ENCODE measurements around the gene NT5DC2.

The NT5DC2 gene

DNA sequence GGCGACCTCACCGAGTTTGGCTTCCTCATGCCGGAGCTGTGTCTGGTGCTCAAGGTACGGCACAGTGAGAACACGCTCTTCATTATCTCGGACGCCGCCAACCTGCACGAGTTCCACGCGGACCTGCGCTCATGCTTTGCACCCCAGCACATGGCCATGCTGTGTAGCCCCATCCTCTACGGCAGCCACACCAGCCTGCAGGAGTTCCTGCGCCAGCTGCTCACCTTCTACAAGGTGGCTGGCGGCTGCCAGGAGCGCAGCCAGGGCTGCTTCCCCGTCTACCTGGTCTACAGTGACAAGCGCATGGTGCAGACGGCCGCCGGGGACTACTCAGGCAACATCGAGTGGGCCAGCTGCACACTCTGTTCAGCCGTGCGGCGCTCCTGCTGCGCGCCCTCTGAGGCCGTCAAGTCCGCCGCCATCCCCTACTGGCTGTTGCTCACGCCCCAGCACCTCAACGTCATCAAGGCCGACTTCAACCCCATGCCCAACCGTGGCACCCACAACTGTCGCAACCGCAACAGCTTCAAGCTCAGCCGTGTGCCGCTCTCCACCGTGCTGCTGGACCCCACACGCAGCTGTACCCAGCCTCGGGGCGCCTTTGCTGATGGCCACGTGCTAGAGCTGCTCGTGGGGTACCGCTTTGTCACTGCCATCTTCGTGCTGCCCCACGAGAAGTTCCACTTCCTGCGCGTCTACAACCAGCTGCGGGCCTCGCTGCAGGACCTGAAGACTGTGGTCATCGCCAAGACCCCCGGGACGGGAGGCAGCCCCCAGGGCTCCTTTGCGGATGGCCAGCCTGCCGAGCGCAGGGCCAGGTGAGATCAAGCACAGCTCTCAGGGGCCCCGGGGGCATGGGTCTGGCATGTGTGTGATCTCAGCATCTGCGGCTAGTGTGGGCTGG is 45.6 kb downstream of the NT5DC2 start:
- no peak for DNase-seq (ENCODE audit: low read depth)

- no peak for DNase-seq (ENCODE audit: low read depth)
Observed at GRCh38 chr3:52487050-52487787, 46.4 kb downstream of the NT5DC2 start.

DNA sequence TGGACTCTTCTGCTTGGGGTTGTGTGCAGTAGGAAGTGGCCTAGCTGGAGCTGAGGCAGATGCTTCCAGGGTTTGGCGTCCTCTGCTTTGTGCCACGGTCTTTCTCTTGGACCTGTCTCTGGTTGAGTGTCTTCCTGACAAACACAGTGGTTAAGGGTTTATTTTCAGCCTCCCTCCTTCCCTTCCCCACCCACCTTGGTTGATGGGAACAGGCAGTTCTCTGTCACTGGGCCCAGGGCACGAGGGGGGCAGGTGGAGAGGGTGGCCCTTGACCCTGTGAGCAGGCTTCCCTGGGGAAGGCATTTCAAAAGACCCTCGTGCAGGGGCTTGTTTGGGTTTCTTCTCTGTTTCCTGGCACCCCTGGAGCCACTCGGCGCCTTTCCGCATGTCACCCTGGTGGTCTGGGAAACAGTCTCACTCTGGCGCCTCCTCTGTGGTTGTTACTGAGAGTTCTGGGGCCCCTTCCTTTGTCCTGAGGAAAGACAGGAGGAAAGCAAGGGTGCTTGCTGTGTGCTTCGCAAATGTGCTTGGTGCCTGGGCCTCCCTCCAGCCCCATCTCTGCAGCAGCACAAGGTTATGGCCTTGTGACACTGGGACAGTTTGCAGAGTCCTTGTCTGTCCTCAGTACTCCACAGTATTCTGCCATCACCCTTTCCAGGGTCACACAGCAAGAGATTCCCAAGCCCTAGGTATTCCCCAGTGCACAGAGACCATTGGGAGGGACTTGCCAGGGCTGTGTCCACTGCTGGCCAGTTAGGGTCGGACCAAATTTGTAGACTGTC is 48.8 kb downstream of the NT5DC2 start:
- no peak for DNase-seq (ENCODE audit: low read depth)

GRCh38 chr3:52483577-52484381 is 49.9 kb downstream of the NT5DC2 start:
- DNase-seq (ENCODE audit: low read depth): no peak

- DNase-seq (ENCODE audit: low read depth): no peak
Observed at GRCh38 chr3:52483081-52483480, 50.6 kb downstream of the NT5DC2 start.

DNA sequence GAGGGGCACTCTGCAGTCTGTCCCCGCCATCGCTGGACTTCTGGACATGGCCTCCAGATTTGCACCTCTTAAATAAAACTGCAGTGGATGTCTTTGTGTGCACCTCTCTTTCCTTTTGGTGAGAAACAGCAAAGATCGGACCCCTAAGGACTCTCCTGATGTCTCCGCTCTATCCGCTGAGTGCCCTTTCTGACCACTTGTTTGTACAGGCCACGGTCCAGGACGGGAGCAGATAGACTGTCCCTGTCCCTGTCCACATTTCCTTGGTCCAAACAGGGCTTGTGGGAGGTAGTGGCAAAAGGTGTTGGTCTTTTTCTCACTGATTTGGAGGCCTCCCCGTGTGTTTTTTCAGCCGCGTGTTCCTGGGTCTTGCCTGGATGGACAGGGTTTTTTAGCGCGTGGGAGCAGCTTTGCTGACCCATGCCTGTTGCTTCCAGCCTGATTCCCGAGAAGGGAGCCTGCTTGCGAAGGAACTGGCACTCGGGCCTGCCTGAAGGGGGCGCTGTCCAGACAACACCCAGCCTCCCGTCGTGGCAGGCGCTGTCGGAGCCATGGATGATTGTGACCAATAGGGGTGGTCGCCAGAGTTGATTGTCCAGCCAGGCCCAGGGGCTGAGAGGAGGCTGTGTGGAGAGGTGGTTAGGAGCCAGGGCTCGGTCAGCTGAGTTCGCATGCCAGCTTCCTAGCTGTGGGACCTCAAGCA is 51.7 kb downstream of the NT5DC2 start:
- DNase-seq (ENCODE audit: low read depth): no peak

DNA sequence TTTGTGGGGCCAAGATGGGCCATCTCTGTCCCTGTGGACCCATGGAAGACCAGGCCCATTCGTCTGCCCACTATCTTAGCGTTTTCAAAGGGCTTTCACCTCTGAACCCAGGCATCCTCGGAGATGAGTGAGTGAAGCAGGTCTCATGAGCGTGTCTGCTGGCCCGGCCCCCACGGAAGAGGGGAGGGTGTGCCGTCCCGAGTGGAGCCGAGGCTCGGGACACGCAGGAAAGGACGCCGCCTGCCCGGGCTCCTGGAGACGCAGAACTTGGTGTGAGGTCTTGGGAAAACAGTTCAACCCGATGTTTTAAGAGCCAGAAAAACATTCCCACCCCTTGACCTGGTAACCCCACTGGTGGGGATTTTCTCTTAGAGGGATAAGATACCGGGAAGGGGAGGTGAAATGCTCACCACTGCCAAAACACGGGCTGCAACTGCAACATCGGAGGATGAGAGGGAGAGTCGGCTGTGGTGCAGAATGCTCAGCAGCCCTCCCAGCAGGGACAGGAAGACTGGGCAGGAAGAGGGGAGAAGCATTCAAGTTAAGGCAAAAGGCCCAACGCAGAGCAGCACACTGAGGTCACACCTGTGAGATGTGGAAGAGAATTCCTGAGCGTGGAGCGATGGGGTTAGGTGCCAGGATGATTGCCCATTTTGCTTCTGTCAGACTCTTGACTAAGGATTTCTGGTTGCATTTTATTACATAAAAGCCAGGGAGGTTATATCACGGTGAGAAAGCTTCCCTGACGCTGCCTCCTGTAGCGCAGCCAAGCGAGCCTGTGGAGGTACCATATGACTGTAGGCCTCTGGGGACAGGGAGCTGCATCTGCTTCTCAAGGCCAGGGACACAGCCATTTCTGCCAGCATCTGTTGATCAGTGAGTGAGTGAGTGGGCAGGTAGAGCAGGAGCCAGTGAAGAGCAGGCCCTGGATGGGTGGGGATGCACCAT is 52.6 kb downstream of the NT5DC2 start:
- no peak for DNase-seq (ENCODE audit: low read depth)

GRCh38 chr3:52479877-52480575 is 53.6 kb downstream of the NT5DC2 start:
- DNase-seq (ENCODE audit: low read depth): no peak

DNA sequence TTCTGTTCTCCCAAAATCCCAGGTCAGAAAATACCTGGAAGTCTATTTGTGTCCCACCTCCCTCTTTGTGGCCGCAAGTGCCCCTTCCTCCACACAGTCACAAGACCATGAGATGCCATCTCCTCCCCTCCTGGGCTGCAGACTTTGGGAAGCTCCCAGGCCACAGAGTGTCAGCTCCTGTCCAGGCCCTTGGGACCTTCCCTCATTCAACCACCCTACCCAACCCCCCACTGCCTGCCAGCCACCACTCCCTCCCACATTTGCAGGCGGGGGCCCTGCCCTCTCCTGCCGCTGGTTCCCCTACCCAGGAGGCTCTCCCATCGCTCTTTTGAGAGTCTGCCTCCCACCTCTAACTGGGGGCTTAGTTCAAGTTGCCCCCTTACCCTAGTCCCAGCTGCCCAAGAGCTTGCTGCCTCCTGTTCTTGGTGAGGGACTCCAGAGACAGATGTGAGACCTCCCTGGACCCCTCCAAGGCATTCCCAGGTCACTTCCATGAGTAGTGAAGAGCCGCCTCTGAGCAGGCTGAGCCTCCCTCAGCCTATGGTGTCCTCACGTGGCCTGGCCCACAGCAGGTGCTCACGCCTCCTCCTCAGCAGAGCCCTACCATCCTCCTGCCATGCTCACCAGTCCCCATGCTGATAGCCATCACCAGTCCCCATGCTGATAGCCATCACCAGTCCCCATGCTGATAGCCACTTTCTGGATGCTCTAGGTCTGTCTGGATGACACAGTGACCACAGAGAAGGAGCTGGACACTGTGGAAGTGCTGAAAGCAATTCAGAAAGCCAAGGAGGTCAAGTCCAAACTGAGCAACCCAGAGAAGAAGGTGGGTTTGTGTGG is 54.4 kb downstream of the NT5DC2 start:
- no peak for DNase-seq (ENCODE audit: low read depth)

GRCh38 chr3:52477796-52478095 is 55.9 kb downstream of the NT5DC2 start:
- no peak for DNase-seq (ENCODE audit: low read depth)

DNA sequence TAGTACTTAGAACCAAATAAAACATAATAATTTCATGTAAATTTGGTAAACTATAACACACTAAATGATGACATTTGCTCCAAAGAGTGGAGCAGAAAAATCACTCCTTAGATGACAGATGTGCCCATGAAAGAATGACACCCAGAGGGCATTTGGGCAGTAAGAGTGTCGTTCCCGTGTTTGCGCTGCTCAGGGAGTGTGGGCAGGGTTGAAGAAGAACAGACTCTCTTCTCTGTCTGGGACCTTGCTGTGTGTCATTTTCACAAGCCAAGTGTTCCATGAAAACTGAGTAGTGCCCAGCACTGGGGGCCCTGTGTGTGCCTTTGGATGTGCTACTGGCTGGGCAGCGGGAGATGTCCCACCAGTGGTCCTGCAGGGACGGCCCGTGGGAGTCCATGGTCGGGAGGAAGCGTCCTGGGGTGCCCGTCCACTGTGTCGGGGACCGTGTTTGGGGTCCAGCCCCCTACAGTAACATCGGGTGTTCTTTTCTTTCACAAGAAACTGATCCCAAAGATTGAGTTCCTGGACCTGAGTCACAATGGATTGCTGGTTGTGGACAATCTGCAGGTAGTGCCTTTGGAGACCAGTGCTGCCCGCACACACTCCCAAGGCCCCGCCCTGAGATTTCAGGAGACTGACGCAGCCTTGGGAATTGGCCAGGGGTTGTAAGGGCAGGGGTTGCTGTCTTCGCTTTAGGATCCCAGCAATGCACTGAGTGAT is 56.4 kb downstream of the NT5DC2 start:
- no peak for DNase-seq (ENCODE audit: low read depth)
